GM04503 (cell line): ENCODE results near the gene RDH8.

Experiments used
- DNase-seq: peaks from one replicate; pipeline ENCODE4 v3.0.0-alpha.2; 2012; ENCODE audit warnings: low read depth

Gene RDH8, protein sequence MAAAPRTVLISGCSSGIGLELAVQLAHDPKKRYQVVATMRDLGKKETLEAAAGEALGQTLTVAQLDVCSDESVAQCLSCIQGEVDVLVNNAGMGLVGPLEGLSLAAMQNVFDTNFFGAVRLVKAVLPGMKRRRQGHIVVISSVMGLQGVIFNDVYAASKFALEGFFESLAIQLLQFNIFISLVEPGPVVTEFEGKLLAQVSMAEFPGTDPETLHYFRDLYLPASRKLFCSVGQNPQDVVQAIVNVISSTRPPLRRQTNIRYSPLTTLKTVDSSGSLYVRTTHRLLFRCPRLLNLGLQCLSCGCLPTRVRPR

DNA sequence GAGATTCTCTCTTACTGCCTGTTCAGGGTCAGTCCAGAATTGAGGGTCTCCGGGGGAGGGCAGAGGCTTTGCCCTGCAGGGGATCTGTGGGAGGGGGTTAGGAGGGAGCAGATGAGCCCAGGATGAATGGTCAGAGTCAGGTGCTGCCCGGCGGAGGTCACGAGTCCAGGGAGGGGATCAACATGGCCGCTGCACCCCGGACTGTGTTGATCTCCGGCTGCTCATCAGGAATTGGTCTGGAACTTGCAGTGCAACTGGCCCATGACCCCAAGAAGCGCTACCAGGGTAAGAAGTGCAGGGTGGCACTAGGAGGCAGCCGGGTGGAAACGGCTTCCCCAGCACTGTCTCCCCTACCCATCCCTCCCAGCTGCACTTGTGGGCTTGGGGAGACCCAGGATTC lies at the start of gene RDH8:
RDH8 (plus strand) TSS at position 168 of the 400 bp plus-strand sequence; CDS start at position 183, 15 bp downstream.
- no peak for DNase-seq

DNA sequence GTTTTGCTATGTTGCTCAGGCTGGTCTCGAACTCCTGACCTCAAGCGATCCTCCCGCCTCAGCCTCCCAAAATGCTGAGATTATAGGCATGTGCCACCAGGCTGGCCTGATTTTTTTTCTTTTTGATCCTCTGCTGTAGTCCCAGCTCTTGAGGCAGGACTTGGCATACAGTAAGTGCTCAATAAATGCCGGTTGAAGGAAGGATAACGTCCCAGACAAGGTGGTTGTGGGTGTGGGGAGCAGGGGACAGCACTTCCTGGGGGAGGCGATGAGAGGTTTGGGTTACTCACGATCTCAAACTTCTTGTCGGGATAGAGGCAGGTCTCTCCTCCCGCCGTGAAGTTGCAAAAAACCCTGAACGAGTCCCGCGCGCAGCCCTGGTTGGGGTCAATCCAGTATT lies 47.3 kb upstream of the RDH8 start:
- no peak for DNase-seq

DNA sequence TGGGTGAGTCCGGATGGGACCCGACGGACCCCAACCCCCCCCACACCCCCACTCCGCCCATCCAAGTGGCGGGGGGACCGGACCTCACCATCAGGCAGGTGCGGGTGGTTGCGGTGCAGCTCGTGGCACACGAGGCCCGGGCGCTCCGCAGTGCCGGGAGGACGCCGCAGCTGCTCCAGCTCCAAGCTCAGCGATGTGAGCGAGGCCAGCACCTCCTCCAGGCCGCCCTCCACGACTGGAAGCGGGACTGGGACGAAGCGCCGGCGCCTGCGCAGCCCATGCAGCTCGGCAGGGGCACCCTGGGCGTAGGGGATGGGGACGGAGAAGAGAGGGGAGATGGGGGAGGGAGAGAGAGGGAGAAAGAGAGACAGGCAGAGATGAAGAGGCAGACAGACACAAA lies 46.8 kb upstream of the RDH8 start:
- DNase-seq = no peak

DNA sequence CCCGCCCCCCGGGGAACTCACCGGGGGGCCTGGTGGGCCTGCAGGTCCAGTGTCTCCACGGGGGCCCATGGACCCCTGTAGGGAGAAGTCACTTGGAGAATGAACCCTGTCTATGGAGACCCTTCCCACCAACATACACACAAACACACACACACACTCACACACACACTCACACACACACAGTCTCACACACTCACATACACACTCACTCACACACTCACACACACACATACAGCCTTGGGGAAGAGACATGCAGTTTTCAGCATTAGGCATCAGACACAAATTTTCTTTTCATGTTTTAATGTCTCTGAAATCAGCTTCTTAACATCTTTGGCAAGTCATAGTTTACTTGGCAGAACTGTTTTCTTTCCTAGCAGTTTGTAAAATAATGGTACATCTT lies 46.0 kb upstream of the RDH8 start:
- no peak for DNase-seq

DNA sequence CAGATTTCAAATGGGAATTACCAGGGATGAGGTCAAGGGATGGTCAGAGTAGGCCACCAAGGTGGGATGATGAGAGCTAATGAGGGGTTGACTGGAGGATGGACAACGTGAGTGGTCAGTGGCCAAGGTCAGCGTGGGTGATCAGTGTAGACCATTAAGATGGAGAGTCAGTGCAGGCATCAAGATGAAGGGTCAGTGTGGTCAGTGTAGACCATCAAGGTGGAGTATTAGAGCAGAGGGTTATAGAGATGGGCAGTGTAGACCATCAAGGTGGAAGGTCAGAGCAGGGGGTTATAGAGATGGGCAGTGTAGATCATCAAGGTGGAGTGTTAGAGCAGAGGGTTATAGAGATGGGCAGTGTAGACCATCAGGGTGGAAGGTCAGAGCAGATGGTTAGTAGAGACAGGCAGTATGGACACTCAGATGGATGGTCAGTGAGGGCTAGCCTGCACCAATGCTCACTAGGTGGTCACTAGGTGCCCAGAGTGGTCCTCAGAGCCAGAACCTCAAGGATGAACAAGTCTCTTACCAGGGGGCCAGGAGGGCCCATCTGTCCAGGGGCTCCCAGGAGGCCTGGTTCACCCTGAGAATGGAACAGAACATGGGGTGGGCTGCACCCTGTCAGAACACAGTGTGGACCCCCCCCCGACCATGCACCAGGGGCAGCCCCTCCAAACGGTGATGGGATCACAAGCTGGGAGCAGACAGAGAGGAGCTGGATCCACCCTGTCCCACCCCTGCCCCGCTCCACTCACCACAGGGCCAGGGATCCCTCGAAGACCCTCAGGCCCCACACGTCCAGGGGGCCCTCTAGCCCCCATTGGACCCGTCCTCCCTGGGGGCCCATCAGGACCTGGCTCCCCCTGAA lies 44.2 kb upstream of the RDH8 start:
- no peak for DNase-seq

DNA sequence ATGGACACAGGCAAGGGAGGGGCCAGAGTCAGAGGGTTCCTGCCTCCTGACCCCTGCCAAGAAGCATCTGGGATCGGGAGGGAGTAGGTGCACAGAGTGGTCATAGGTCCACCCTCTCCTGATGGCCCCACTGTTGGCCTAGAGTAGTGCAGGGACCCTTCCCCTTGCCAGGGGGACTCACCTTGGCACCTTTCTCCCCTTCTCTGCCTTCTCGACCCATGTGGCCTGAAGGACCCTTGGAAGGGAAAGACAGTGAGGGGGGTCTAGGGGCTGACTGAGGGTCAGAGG lies 43.7 kb upstream of the RDH8 start:
- DNase-seq = no peak

DNA sequence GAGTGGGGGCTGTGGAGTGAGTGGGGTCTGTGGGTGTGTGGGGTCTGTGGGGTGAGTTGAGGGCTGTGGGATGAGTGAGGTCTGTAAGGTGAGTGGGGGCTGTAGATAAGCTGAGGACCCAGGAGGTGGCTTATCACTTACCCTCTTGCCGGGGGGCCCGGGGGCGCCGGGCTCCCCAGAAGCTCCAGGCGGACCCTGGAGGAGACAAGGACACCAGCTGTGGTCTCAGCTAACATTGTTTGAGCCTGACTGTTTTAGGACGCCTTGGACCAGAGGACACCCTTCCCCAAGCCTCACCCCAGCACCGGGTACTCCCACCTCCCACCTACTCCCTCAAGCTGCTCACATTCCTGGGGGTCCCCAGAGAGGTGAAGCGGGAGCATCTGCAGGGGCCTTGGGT lies 42.8 kb upstream of the RDH8 start:
- no peak for DNase-seq

DNA sequence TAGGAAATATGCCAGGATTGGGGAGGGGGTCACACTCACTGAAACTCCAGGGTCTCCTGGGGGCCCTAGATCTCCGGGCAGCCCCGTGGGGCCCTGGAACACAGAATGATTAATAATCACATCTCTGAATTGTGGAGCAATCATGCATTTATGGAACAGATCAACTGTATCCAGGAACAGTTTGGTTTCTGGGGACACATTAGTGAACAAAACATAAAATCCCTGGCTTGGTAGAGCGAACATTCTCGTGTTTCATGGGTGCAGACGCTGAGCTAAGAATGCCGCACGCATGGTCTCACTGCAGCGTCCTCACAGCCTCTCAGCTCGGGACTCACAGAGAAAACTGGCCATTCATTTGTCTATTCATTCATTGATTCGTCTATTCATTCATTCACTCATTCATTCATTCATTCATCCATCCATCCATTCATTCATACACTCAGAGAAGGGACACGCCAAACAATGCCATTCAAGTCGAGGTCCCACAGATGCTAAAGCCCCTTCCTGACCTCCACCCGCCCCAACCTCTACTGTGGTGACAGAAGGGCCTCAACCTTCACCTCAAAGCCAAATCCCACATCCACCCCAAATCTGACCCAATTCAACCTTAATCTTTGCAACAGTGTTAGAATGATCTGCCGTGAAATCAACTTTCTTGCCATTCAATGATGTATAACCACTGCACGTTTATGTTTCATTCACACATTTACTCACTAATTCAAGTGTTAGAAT lies 42.0 kb upstream of the RDH8 start:
- DNase-seq = no peak

DNA sequence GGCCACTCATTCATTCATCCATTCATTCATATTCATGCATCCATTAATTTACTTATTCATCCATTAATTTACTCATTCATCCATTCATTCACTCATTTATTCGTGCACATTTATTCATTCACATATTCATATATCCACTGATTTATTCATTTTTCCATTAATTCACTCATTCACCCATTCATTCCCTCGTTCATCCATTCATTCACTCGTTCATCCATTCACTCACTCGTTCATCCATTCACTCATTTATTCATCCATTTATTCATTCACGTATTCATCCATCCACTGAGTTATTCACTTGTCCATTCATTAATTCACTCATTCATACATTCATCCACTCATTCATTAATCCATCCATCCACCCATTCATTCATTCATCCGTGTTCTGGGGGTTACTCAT lies 41.2 kb upstream of the RDH8 start:
- DNase-seq = no peak

DNA sequence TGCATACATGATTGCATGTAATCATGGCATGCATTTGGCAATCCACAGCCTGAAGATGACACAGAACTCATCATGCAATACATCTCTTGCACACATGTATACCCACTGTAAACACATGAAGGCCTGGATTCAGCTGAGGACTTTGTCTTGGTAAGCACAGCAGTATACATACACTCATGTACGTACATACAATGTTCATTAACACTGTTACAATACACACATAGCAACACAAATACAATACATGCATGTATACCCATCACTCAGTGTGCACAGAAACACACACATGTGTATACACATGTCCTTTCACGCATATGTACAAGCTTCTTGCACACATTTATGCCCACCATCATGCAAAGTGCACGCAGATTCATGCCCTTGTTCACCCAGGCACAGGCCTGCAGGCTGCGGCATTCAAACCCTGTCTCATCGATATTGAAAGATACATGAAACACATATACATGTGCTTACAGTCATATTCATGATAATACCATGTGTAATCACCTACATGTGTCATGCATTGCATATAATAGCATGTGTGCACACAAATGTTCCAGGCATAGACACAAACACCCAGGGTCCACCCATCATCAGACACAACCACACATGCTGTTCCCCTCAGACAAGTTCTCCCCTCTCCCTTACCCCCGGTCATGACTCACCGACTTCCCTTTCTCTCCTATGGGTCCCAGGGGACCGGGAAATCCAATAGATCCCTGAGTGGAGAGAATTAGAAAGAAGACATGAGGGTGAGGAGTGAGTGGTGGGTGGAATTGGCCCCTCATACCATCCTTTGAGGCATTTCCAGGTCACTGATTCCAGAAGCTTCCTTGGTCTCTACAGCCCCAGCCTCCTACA lies 31.6 kb upstream of the RDH8 start:
- no peak for DNase-seq

DNA sequence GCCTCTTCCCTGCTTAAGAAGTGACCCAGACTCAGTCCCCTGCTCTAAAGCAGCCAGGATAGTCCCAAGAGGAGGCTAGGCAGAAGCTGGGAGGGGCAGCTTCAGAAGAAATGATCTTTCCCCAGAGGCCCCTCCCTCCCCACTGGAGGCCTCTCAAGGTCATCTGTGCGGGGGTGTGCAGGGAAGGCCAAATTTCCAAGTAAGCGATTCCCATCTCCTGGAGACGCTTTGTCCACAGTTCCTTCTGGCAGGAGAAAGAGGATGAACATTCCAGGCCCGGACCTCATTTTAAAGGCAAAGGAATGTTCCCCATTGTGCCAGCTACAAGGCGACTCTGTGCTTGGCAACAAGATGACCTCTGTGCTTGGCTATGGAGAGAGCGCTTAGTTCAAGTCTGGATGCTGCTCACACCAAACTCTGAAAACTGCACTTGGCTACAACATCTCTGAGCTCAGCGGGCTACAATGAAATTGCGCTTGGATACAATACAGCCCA lies 26.4 kb upstream of the RDH8 start:
- DNase-seq = peak; percentile 92

DNA sequence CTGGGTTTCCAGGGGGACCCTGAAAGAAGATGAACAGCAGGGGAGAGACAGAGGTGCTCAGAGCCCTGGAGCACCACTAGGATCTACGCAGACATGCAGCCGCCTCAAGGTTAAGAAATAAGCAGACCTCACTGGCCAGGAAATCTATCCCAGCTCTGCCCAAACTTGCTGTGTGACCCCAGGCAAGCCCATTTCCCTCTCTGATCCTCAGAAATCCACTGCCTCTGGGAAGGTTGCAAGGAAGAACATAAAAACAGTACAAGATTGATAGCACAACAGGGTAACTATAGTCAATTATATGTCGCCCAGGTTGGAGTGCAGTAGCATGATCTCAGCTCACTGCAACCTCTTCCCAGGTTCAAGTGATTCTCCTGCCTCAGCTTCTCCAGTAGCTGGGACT lies 23.8 kb upstream of the RDH8 start:
- DNase-seq = no peak

DNA sequence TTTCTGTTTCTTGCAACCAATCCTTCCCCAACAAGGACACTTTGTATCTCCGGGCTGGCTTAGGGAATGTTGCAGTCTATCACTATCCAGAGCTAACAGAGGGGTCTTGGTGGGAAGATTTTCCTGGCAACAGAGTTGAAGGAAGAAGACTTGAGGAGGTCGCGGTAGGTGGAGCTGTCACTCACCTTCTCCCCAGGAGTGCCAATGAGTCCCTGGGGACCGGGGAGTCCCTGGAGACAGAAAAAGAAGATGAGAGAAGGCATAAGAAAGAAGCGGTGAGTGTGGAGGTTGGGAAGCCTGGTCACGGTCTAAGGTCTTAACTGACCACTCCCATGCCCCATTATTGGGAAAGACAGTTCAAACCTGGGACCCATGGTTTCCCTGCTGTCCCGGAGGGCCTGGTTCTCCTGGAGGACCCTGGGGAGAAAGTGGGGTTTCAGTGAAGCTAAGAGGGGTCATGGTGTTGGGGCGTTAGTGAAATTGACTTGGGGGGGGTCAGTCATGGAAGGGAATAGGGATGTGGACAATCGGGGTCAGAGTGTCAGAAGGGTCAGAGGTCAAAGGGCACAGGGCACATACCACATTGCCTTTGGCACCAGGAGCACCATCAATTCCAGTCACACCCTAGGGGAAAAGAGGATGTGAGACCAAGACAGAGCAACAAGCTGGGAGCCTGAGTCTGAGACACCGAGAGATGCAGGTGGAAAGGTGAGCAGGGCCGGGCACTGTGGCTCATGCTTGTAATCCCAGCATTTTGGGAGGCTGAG lies 21.7 kb upstream of the RDH8 start:
- DNase-seq = no peak

DNA sequence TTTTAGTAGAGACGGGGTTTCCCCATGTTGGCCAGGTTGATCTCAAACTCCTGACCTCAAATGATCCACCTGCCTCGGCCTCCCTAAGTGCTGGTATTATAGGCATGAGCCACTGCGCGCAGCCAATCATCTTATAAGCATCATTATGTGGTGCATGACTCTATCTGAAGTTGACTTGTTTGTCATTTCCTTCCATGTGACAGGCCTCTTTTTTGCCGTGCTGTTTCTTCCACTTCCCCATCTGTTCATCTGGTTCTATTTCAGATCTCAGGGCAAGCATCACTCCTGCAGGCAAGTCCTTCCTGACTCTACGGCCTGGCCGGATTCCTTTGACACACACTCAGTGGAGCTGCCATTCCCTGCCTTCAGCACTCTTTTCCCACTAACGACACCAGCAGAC lies 18.2 kb upstream of the RDH8 start:
- no peak for DNase-seq

DNA sequence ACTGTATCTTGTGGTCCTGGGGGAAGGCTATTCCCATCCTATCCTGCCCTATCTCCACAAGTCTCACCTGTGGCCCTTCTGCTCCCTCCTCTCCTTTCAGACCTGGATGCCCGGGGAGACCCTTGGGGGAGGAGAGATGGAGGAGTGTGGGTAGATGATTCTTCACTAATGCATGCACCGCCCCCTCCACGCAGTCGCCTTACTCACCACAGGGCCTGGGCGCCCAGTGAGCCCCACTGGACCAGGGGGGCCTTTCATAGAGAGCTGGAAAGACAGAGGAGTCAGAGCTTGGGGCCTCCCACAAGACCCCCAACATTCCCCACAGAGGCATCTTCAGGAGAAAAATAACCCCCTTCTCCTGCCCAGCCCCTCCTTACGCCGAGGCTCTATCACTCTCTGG lies 17.3 kb upstream of the RDH8 start:
- no peak for DNase-seq

DNA sequence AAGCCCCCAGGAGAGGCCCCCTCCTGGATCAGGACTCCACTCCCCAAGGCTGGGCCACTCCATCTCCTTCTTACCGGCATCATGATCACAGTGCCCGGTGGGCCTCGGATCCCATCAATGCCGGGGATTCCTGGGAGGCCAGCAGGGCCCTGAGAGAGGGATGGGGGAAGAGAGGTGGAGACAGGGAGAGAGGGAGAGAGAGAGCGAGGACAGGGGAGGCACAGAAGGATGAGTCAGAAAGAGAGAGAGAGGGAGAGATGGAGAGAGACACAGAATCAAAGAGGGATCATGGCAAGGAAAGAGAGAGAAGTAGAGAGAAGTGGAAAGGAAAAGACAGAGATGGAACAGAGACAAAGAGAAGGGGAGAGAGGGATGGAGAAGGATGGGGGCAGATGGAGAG lies 16.7 kb upstream of the RDH8 start:
- no peak for DNase-seq

DNA sequence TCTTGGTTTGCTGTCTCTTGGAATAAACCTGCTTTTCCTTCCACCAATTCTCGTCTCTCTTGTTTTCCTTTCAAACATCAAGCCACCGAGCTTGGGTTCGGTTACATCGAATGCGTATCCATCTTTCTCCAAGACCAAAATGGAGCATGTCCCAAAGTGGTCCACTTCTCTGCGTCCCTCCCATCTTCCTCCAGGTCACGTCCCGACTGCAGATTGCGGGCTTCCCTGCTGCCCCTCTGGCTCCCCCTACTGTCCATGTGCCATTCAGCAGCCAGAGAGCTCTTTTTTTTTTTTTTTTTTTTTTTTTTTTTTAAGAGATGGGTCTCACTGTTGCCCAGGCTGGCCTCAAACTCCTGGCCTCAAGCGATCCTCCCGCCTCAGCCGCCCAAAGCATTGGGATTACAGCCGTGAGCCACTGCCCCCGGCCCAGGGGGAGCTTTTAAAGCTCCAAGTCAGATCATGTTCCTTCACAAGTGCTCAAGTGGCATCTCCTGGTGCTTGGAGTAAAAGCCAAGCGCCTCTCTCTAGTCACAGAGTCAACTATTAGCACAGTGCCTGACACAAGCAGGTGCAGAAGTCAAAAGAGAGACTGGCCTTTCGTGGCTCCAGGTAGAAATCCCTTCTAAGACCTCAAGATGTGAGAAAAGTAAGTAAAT lies 13.0 kb upstream of the RDH8 start:
- DNase-seq = no peak

DNA sequence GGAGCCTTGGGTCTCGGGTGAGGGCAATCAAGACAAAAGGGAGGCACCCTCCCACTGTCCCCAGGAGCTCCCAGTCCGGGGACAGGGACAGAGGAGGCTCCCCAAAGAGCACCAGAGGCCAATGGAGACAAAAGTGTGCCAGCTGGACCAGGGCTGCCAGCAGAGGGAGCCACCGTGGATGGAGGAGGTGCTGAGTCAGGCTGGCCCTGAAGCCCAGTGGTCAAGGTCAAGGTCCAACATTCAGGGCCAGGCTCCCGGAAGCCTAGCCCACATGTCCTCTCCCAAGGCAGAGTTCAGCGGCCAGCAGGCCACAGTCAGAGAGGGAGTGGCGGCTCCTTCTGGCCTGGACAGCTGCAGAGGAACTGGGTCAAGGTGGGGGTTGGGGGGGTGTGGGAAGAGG lies 11.4 kb upstream of the RDH8 start:
- DNase-seq = no peak

DNA sequence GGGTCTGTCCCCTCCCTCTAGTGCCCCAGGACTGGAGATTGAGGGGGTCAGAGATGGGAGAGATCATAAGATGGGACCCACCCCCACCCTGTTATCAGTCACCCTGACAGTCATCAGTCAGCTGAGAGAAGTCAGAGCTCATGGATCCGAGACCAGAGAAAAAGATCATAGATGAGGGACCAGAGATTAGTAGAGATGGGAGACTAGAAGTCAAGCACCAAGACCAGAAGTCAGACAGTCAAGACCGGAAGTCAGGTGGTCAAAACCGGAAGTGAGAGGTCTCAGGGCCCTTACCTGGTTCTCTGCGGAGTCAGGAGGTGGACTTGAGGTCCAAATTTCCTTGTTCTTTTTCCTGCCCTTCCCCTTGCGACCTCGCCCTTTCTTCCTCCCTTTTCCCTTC lies 10.0 kb upstream of the RDH8 start:
- no peak for DNase-seq

DNA sequence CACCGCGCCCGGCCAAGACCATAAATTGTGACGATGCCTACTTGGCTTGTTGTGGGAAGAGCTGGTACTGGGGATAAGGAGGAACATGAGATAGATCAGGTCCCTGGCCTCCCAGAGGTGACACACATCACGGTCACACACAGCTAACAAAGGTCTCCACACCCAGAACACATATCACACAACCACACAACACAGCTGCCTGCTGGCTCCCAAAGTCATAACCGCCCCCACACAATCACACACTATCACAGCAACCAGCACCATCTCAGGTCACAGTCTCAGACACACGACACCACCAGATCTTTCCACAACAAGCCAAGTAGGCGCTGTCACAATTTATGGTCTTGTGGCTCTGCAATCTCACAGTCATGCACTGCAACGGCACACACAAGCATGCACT lies 8.7 kb upstream of the RDH8 start:
- DNase-seq = no peak
